Sigmoid colon (tissue), 7 donors: ENCODE measurements around the gene TSPYL1. TPM values are rescaled to one million over a fixed set of nuclear protein-coding genes. Genes with fewer than 3 reads are reported as not detected.

Experiments used
- DNase-seq: peaks from one replicate; pipeline ENCODE4 v3.0.0-alpha.2; 2019
- H3K27ac ChIP-seq, 4 donors: fragments of 200-600 bp; sonication (generic); one replicate each; pipeline ENCODE4 v1.5.1; 2016 to 2019; ENCODE audit warnings: mild to moderate bottlenecking in 1 of 4
- H3K27me3 ChIP-seq, 3 donors: fragments of 200-600 bp; sonication (generic); one replicate each; pipeline ENCODE4 v1.5.1; 2019; ENCODE audit warnings: mild to moderate bottlenecking in 1 of 3
- H3K36me3 ChIP-seq, 4 donors: fragments of 200-600 bp; sonication (generic); one replicate each; pipeline ENCODE4 v1.5.1; 2016 to 2019
- H3K4me1 ChIP-seq, 4 donors: fragments of 200-600 bp; sonication (generic); one replicate each; pipeline ENCODE4 v1.5.1; 2017 to 2019
- H3K4me3 ChIP-seq, 4 donors: fragments of 200-600 bp; sonication (generic); one replicate each; pipeline ENCODE4 v1.5.1; 2017 to 2019; ENCODE audit warnings: mild to moderate bottlenecking in 2 of 4, moderate library complexity in 1 of 4
- H3K9me3 ChIP-seq, 4 donors: fragments of 200-600 bp in 3 of 4; sonication (generic) in 3 of 4; one replicate each; pipeline versions ENCODE4 v1.5.1 to v1.6.1; 2013 to 2019
- EP300 ChIP-seq, 4 donors: sonication (generic); formaldehyde crosslinking; IDR thresholded peaks; one replicate each; pipeline ENCODE4 v1.6.1; 2017; ENCODE audit warnings: antibody characterized with exemption in 4 of 4
- POLR2A ChIP-seq, 2 donors: fragments of 450-650 bp; IDR thresholded peaks; one replicate each; pipeline ENCODE4 v1.6.1; 2016; ENCODE audit warnings: antibody characterized with exemption in 2 of 2, mild to moderate bottlenecking in 2 of 2, moderate library complexity in 2 of 2
- POLR2AphosphoS5 ChIP-seq, 4 donors: sonication (generic); formaldehyde crosslinking; IDR thresholded peaks; one replicate each; pipeline ENCODE4 v1.6.1; 2017; ENCODE audit warnings: antibody characterized with exemption in 4 of 4
- WGBS, 2 donors: extraction: QIAGEN DNeasy Blood & Tissue Kit; methylation state at CpG; one replicate each; pipeline ENCODE4 v1.1.7; 2013; 5-methylcytosine and 5-hydroxymethylcytosine counted together
- intact Hi-C: fragments of 100-400 bp; cut with DNase I; formaldehyde crosslinking; loops from one replicate; pipeline ENCODE4 v1.15.1; 2023
- polyA plus RNA-seq, 3 donors: library from polyadenylated mRNA; stranded (reverse); fragments of 200-250 nt; gene quantifications; one replicate each; pipeline ENCODE4 v1.2.3, GENCODE V29; 2013
- total RNA-seq, 4 donors: library from RNA; depleted of rRNA; stranded (reverse); fragments of >200 nt; gene quantifications; one replicate each; pipeline ENCODE4 v1.1.0, GENCODE V29; 2016
- TF ChIP-seq, protein P1 (sequence below), 4 experiments: fragments of 450-650 bp in 3 of 4; fragments of 200-600 bp in 1 of 4; IDR thresholded peaks; one replicate each; pipeline ENCODE4 v1.5.1; 2016 to 2019; ENCODE audit warnings: antibody characterized with exemption in 4 of 4, mild to moderate bottlenecking in 3 of 4, moderate library complexity in 2 of 4
- donor health status: healthy with polysubstance abuse.
- donor health status: Bipolar disorder and iron deficiency.
- donor health status: healthy.

The TSPYL1 gene
- total and polyA plus RNA-seq, 7 donors, result 24.6 to 79.6 (median 52.8) TPM

GRCh38 chr6:116251568-116252384 is 28.0 kb downstream of the TSPYL1 start:
- peaks cover 0 to 58% (median 38%) of the 10 kb centered on the region in 4 donors for H3K4me1 ChIP-seq
- no peak overlapping the region for H3K4me3 ChIP-seq
- intact Hi-C loops, result no loop called here
- H3K27ac ChIP-seq, result peak overlapping the region in 2 of 4 donors; percentile 18 to 22
- no peaks in the 10 kb centered on the region for H3K36me3 ChIP-seq
- no peaks in the 10 kb centered on the region for H3K9me3 ChIP-seq
- DNase-seq, result no peak
- TF ChIP-seq EP300 (IDR thresholded peaks at IDR 0.05) (no peak), POLR2A (IDR thresholded peaks at IDR 0.05) (no peak), POLR2AphosphoS5 (IDR thresholded peaks at IDR 0.05) (no peak)
- TF ChIP-seq, protein P1, sequence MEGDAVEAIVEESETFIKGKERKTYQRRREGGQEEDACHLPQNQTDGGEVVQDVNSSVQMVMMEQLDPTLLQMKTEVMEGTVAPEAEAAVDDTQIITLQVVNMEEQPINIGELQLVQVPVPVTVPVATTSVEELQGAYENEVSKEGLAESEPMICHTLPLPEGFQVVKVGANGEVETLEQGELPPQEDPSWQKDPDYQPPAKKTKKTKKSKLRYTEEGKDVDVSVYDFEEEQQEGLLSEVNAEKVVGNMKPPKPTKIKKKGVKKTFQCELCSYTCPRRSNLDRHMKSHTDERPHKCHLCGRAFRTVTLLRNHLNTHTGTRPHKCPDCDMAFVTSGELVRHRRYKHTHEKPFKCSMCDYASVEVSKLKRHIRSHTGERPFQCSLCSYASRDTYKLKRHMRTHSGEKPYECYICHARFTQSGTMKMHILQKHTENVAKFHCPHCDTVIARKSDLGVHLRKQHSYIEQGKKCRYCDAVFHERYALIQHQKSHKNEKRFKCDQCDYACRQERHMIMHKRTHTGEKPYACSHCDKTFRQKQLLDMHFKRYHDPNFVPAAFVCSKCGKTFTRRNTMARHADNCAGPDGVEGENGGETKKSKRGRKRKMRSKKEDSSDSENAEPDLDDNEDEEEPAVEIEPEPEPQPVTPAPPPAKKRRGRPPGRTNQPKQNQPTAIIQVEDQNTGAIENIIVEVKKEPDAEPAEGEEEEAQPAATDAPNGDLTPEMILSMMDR (IDR thresholded peaks at IDR 0.05), result no peak
- WGBS, 2 donors, result 85 to 87% methylated on average over 6 of the region's 6 CpGs
- no peaks in the 10 kb centered on the region for H3K27me3 ChIP-seq

GRCh38 chr6:116248577-116248976 is 31.2 kb downstream of the TSPYL1 start:
- Histone ChIP-seq H3K27ac (peak overlapping the region in 1 of 4 donors; percentile 25), H3K4me1 (peaks cover 0 to 48% (median 32%) of the 10 kb centered on the region in 4 donors), H3K27me3 (no peaks in the 10 kb centered on the region), H3K36me3 (no peaks in the 10 kb centered on the region), H3K4me3 (no peak overlapping the region), H3K9me3 (no peaks in the 10 kb centered on the region)
- DNase-seq, result no peak
- no peak for TF ChIP-seq POLR2AphosphoS5 (IDR thresholded peaks at IDR 0.05)
- TF ChIP-seq POLR2A (IDR thresholded peaks at IDR 0.05), result no peak
- TF ChIP-seq, protein P1 (IDR thresholded peaks at IDR 0.05), result no peak
- TF ChIP-seq EP300 (IDR thresholded peaks at IDR 0.05), result no peak
- intact Hi-C loops, result no loop called here
- WGBS, 2 donors, result 96 to 98% methylated on average over 2 of the region's 2 CpGs

GRCh38 chr6:116247285-116247684 is 32.4 kb downstream of the TSPYL1 start:
- no peak for DNase-seq
- no peak overlapping the region for H3K4me3 ChIP-seq
- intact Hi-C loops, result no loop called here
- no peaks in the 10 kb centered on the region for H3K27me3 ChIP-seq
- H3K9me3 ChIP-seq, result no peaks in the 10 kb centered on the region
- TF ChIP-seq POLR2AphosphoS5 (IDR thresholded peaks at IDR 0.05), result no peak
- TF ChIP-seq EP300 (IDR thresholded peaks at IDR 0.05), result no peak
- TF ChIP-seq, protein P1 (IDR thresholded peaks at IDR 0.05), result no peak
- TF ChIP-seq POLR2A (IDR thresholded peaks at IDR 0.05), result no peak
- no peak overlapping the region for H3K27ac ChIP-seq
- H3K4me1 ChIP-seq, result peaks cover 0 to 38% (median 23%) of the 10 kb centered on the region in 4 donors
- no peaks in the 10 kb centered on the region for H3K36me3 ChIP-seq

DNA sequence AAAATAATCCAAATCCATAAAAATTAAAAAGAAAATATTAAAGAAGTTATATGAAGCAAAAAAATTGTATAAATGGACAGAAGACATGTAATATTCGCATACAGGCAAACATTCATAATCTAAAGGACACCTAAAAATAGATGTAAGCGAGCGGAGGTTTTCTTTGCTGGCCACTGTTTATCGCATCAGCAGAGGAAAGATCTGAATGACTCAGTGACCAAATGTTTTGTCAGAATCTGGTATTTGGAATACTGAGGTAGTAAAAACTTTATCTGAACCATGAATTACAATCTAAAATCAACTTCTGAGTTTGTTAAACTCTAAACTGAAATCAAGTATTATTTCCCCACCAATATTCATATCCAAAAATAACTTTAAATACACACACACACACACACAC is 33.6 kb downstream of the TSPYL1 start:
- DNase-seq, result no peak
- WGBS, 2 donors, result 91 to 94% methylated on average over 4 of the region's 4 CpGs
- no peaks in the 10 kb centered on the region for H3K9me3 ChIP-seq
- no peaks in the 10 kb centered on the region for H3K27me3 ChIP-seq
- intact Hi-C loops, result no loop called here
- no peak overlapping the region for H3K4me3 ChIP-seq
- TF ChIP-seq POLR2A (IDR thresholded peaks at IDR 0.05) (no peak), POLR2AphosphoS5 (IDR thresholded peaks at IDR 0.05) (no peak), EP300 (IDR thresholded peaks at IDR 0.05) (no peak)
- TF ChIP-seq, protein P1 (IDR thresholded peaks at IDR 0.05), result no peak
- H3K27ac ChIP-seq, result no peak overlapping the region
- H3K36me3 ChIP-seq, result no peaks in the 10 kb centered on the region
- peaks cover 0 to 26% (median 11%) of the 10 kb centered on the region in 4 donors for H3K4me1 ChIP-seq
